Measurements from ENCODE around the gene P2RY8. TPM values are rescaled to one million over a fixed set of nuclear protein-coding genes. Genes with fewer than 3 reads are reported as not detected.
"Not testable (repeated sequence)": the region's sequence is repeated elsewhere in the genome, so short reads cannot be mapped to it uniquely, and the experiment has no call there.

The P2RY8 gene
- total and polyA plus RNA-seq, 8 donors = 0.35 to 1.4 (median 0.51) TPM

- no peak overlapping the region for H3K4me3 ChIP-seq
- DNase-seq (no peak), ATAC-seq (no peak), FAIRE-seq (no peak)
- 40 to 57% methylated on average over 6 of the region's 6 CpGs for WGBS, 2 donors
- H3K27me3 ChIP-seq = no peaks in the 10 kb centered on the region
- H3K9me3 ChIP-seq = no peaks in the 10 kb centered on the region
- H3K27ac ChIP-seq = no peak overlapping the region
- TF ChIP-seq CTCF (IDR thresholded peaks at IDR 0.05) = no peak
- H3K4me1 ChIP-seq = no peaks in the 10 kb centered on the region
- no peaks in the 10 kb centered on the region for H3K36me3 ChIP-seq
- intact Hi-C loops (cut with DNase I) = loop anchor here in 1 of 3 donors (10.0 kb wide), 1 partner anchor 114 kb away; no protein-coding TSS in a partner anchor
These were observed 41.7 kb upstream of the P2RY8 start for GRCh38 chrX:1578511-1579173.

- no peak for DNase-seq
- FAIRE-seq = no peak
- intact Hi-C loops (cut with DNase I) = loop anchor here in 1 of 3 donors (10.0 kb wide), 1 partner anchor 113 kb away; no protein-coding TSS in a partner anchor
- Histone ChIP-seq H3K36me3 (no peaks in the 10 kb centered on the region), H3K4me1 (no peaks in the 10 kb centered on the region), H3K9me3 (no peaks in the 10 kb centered on the region), H3K27me3 (no peaks in the 10 kb centered on the region), H3K27ac (no peak overlapping the region), H3K4me3 (no peak overlapping the region)
- no peak for ATAC-seq
- TF ChIP-seq CTCF (IDR thresholded peaks at IDR 0.05) = no peak
- 35 to 38% methylated on average over 2 of the region's 2 CpGs for WGBS, 2 donors
These were observed 40.9 kb upstream of the P2RY8 start for GRCh38 chrX:1577845-1578244.

- H3K9me3 ChIP-seq = no peaks in the 10 kb centered on the region
- H3K4me3 ChIP-seq = no peak overlapping the region
- FAIRE-seq = no peak
- no peak overlapping the region for H3K27ac ChIP-seq
- no peak for ATAC-seq
- H3K27me3 ChIP-seq = no peaks in the 10 kb centered on the region
- H3K4me1 ChIP-seq = no peaks in the 10 kb centered on the region
- no peak for TF ChIP-seq CTCF (IDR thresholded peaks at IDR 0.05)
- no peaks in the 10 kb centered on the region for H3K36me3 ChIP-seq
- intact Hi-C loops (cut with DNase I) = loop anchor here in 1 of 3 donors (10.0 kb wide), 1 partner anchor 112 kb away; no protein-coding TSS in a partner anchor
- DNase-seq = no peak
- WGBS, 2 donors = 43 to 54% methylated on average over 6 of the region's 6 CpGs
These were observed 39.4 kb upstream of the P2RY8 start for GRCh38 chrX:1576201-1576992.

- not testable (repeated sequence) for ATAC-seq, H3K9me3 ChIP-seq, H3K4me3 ChIP-seq, DNase-seq, H3K27me3 ChIP-seq, H3K4me1 ChIP-seq, FAIRE-seq, H3K36me3 ChIP-seq, H3K27ac ChIP-seq
- 77 to 86% methylated on average over 19 of the region's 19 CpGs for WGBS, 2 donors
- intact Hi-C loops (cut with DNase I) = loop anchor here in 1 of 3 donors (10.0 kb wide), 1 partner anchor 109 kb away; no protein-coding TSS in a partner anchor
These were observed 37.2 kb upstream of the P2RY8 start for GRCh38 chrX:1574181-1574580.

GRCh38 chrX:1564750-1565683, 28.0 kb upstream of the P2RY8 start:
- no peak overlapping the region for H3K27ac ChIP-seq
- FAIRE-seq = no peak
- no peak overlapping the region for H3K4me3 ChIP-seq
- 31 to 59% methylated on average over 10 of the region's 10 CpGs for WGBS, 2 donors
- no peaks in the 10 kb centered on the region for H3K27me3 ChIP-seq
- TF ChIP-seq CTCF (IDR thresholded peaks at IDR 0.05) = no peak
- DNase-seq = no peak
- intact Hi-C loops (cut with DNase I) = no loop called here
- H3K4me1 ChIP-seq = no peaks in the 10 kb centered on the region
- H3K9me3 ChIP-seq = no peaks in the 10 kb centered on the region
- ATAC-seq = no peak
- H3K36me3 ChIP-seq = no peaks in the 10 kb centered on the region

GRCh38 chrX:1564077-1564476, 27.1 kb upstream of the P2RY8 start:
- FAIRE-seq; H3K27ac ChIP-seq; H3K27me3 ChIP-seq; H3K4me3 ChIP-seq; H3K36me3 ChIP-seq; H3K4me1 ChIP-seq; DNase-seq; H3K9me3 ChIP-seq; intact Hi-C loops (cut with DNase I); ATAC-seq: not testable (repeated sequence)
- WGBS, 2 donors = 72 to 88% methylated on average over 7 of the region's 7 CpGs
